Activated B cell treated with CpG ODN at 0.5 μM for 24 hours (primary cell): ENCODE results near the gene ASGR1. TPM values are rescaled to one million over a fixed set of nuclear protein-coding genes. Genes with fewer than 3 reads are reported as not detected.
"Not testable (repeated sequence)": the region's sequence is repeated elsewhere in the genome, so short reads cannot be mapped to it uniquely, and the experiment has no call there.

ENCODE experiments used
- ATAC-seq: fragments of 200-7000 bp; cut with Tn5 transposase; one replicate; pipeline ENCODE4 v1.10.0; 2021; ENCODE audit warnings: low read depth, mild to moderate bottlenecking, moderate library complexity
- CTCF ChIA-PET: fragments of 350-600 bp; sonication (Branson Sonifier 250); formaldehyde crosslinking; loops from one replicate; lab custom pipeline; 2021; ENCODE audit warnings: antibody characterized with exemption; lab: Charles Lee
- POLR2A ChIA-PET: fragments of 350-600 bp; sonication (Branson Sonifier 250); formaldehyde crosslinking; loops from one replicate; lab custom pipeline; 2021; ENCODE audit warnings: antibody characterized with exemption; lab: Charles Lee
- DNase-seq: peaks from one replicate; pipeline ENCODE4 v3.0.0; 2022
- H3K27ac Mint-ChIP-seq: one replicate; pipeline ENCODE4 v1.8.0; 2020; ENCODE audit warnings: mixed read lengths
- H3K27me3 Mint-ChIP-seq: one replicate; pipeline ENCODE4 v1.8.0; 2021; ENCODE audit warnings: mixed read lengths
- H3K36me3 Mint-ChIP-seq: one replicate; pipeline ENCODE4 v1.8.0; 2021; ENCODE audit warnings: low read depth, mixed read lengths
- H3K4me1 Mint-ChIP-seq: one replicate; pipeline ENCODE4 v1.8.0; 2021; ENCODE audit warnings: mixed read lengths
- H3K4me3 Mint-ChIP-seq: one replicate; pipeline ENCODE4 v1.8.0; 2020; ENCODE audit warnings: mild to moderate bottlenecking, mixed read lengths
- H3K9me3 Mint-ChIP-seq: one replicate; pipeline ENCODE4 v1.8.0; 2020; ENCODE audit warnings: mixed read lengths
- CTCF ChIP-seq: fragments of 200-600 bp; IDR thresholded peaks from one replicate; pipeline ENCODE4 v1.8.0; 2022; ENCODE audit warnings: antibody characterized with exemption, mild to moderate bottlenecking
- intact Hi-C: fragments of 100-400 bp; cut with micrococcal nuclease; formaldehyde crosslinking; loops from one replicate; pipeline ENCODE4 v1.15.1; 2024
- total RNA-seq: library from RNA; stranded (reverse); gene quantifications from 2 replicates; pipeline ENCODE4 v1.2.3, GENCODE V29; 2022

The ASGR1 gene
- total RNA-seq, 1 donor from 2014 or later, result not detected

- Mint-ChIP-seq H3K9me3 (peaks cover 8% of the 10 kb centered on the region), H3K4me3 (no peak overlapping the region), H3K27ac (no peak overlapping the region), H3K36me3 (peaks cover 2% of the 10 kb centered on the region), H3K4me1 (no peaks in the 10 kb centered on the region), H3K27me3 (peaks cover 16% of the 10 kb centered on the region)
- POLR2A ChIA-PET, result no interaction called here
- intact Hi-C loops, result no loop called here
- no peak for TF ChIP-seq CTCF
- ATAC-seq, result no peak
- no peak for DNase-seq
- CTCF ChIA-PET, result no interaction called here
Observed at GRCh38 chr17:7167832-7168231, 11.3 kb downstream of the ASGR1 start.

- H3K27me3 Mint-ChIP-seq, result peaks cover 20% of the 10 kb centered on the region
- no peak for DNase-seq
- H3K4me3 Mint-ChIP-seq, result no peak overlapping the region
- no peak for ATAC-seq
- no peak for TF ChIP-seq CTCF
- POLR2A ChIA-PET, result no interaction called here
- no peak overlapping the region for H3K27ac Mint-ChIP-seq
- peaks cover 2% of the 10 kb centered on the region for H3K36me3 Mint-ChIP-seq
- CTCF ChIA-PET, result no interaction called here
- intact Hi-C loops, result no loop called here
- no peaks in the 10 kb centered on the region for H3K4me1 Mint-ChIP-seq
- peaks cover 8% of the 10 kb centered on the region for H3K9me3 Mint-ChIP-seq
Observed at GRCh38 chr17:7166873-7167272, 12.3 kb downstream of the ASGR1 start.

GRCh38 chr17:7159571-7159970, 19.6 kb downstream of the ASGR1 start:
- POLR2A ChIA-PET, H3K36me3 Mint-ChIP-seq, DNase-seq, H3K27ac Mint-ChIP-seq, ATAC-seq, H3K9me3 Mint-ChIP-seq, H3K4me1 Mint-ChIP-seq, intact Hi-C loops, H3K4me3 Mint-ChIP-seq, CTCF ChIA-PET: not testable (repeated sequence)
- peaks cover 23% of the 10 kb centered on the region for H3K27me3 Mint-ChIP-seq

GRCh38 chr17:7158424-7158823, 20.7 kb downstream of the ASGR1 start:
- DNase-seq, CTCF ChIA-PET, H3K4me3 Mint-ChIP-seq, H3K36me3 Mint-ChIP-seq, H3K4me1 Mint-ChIP-seq, POLR2A ChIA-PET, intact Hi-C loops, ATAC-seq, H3K27ac Mint-ChIP-seq, H3K9me3 Mint-ChIP-seq: not testable (repeated sequence)
- H3K27me3 Mint-ChIP-seq, result peaks cover 28% of the 10 kb centered on the region

- Mint-ChIP-seq H3K27ac (no peak overlapping the region), H3K27me3 (peaks cover 32% of the 10 kb centered on the region), H3K4me3 (no peak overlapping the region), H3K4me1 (no peaks in the 10 kb centered on the region), H3K9me3 (no peaks in the 10 kb centered on the region), H3K36me3 (no peaks in the 10 kb centered on the region)
- intact Hi-C loops, result no loop called here
- POLR2A ChIA-PET, result no interaction called here
- DNase-seq, result no peak
- TF ChIP-seq CTCF, result no peak
- no peak for ATAC-seq
- CTCF ChIA-PET, result no interaction called here
Observed at GRCh38 chr17:7156342-7156940, 22.7 kb downstream of the ASGR1 start.

GRCh38 chr17:7147772-7148171, 31.4 kb downstream of the ASGR1 start:
- H3K4me3 Mint-ChIP-seq, result no peak overlapping the region
- H3K36me3 Mint-ChIP-seq, result no peaks in the 10 kb centered on the region
- H3K4me1 Mint-ChIP-seq, result no peaks in the 10 kb centered on the region
- intact Hi-C loops, result no loop called here
- no peak for TF ChIP-seq CTCF
- DNase-seq (no peak), ATAC-seq (no peak)
- CTCF ChIA-PET, result interaction anchor here (1.0 kb wide), 1 partner anchor 102 kb away, joined by 3 read pairs; no protein-coding TSS in a partner anchor
- H3K27ac Mint-ChIP-seq, result no peak overlapping the region
- POLR2A ChIA-PET, result no interaction called here
- H3K9me3 Mint-ChIP-seq, result no peaks in the 10 kb centered on the region
- peaks cover 16% of the 10 kb centered on the region for H3K27me3 Mint-ChIP-seq
